ENCODE measurements around the gene TBPL1. TPM values are rescaled to one million over a fixed set of nuclear protein-coding genes. Genes with fewer than 3 reads are reported as not detected.

Gene TBPL1
- total and polyA plus RNA-seq, 12 donors: 5.1 to 21.0 (median 16.8) TPM

GRCh38 chr6:133916650-133917151 lies 36.3 kb upstream of the TBPL1 start:
- Histone ChIP-seq H3K36me3 (replicated peaks in 1 of 2) (no peaks in the 10 kb centered on the region), H3K4me1 (replicated peaks in 1 of 2) (no peaks in the 10 kb centered on the region), H3K27ac (no peak overlapping the region), H3K27me3 (no peaks in the 10 kb centered on the region), H3K4me3 (no peak overlapping the region), H3K9me3 (replicated peaks in 1 of 3) (no peaks in the 10 kb centered on the region)
- intact Hi-C loops (cut with DNase I): loop anchor here (5.0 to 10.0 kb wide), 2 partner anchors 349 to 352 kb away; no protein-coding TSS in a partner anchor
- TF ChIP-seq CTCF (IDR thresholded peaks at IDR 0.05) (peak; percentile 66 to 88 (median 78)), POLR2A (IDR thresholded peaks at IDR 0.05) (no peak)
- peak; percentile 73 to 94 (median 88) for DNase-seq
- WGBS, 4 donors: 6 to 14% (median 10%) methylated on average over 8 of the region's 8 CpGs

- no peak for TF ChIP-seq CTCF (IDR thresholded peaks at IDR 0.05)
- no peak for TF ChIP-seq POLR2A (IDR thresholded peaks at IDR 0.05)
- no peaks in the 10 kb centered on the region for H3K36me3 ChIP-seq (replicated peaks in 1 of 2)
- intact Hi-C loops (cut with DNase I): loop anchor here (5.0 to 10.0 kb wide), 2 partner anchors 350 to 353 kb away; no protein-coding TSS in a partner anchor
- H3K4me1 ChIP-seq (replicated peaks in 1 of 2): no peaks in the 10 kb centered on the region
- H3K27me3 ChIP-seq: no peaks in the 10 kb centered on the region
- no peak for DNase-seq
- H3K4me3 ChIP-seq: no peak overlapping the region
- H3K9me3 ChIP-seq (replicated peaks in 1 of 3): no peaks in the 10 kb centered on the region
- WGBS, 4 donors: 75 to 84% (median 79%) methylated on average over 4 of the region's 4 CpGs
- H3K27ac ChIP-seq: no peak overlapping the region
These were observed 35.2 kb upstream of the TBPL1 start for GRCh38 chr6:133917781-133918180.

- 46 to 64% (median 52%) methylated on average over 2 of the region's 2 CpGs for WGBS, 4 donors
- Histone ChIP-seq H3K27ac (no peak overlapping the region), H3K4me1 (replicated peaks in 1 of 2) (no peaks in the 10 kb centered on the region), H3K36me3 (replicated peaks in 1 of 2) (no peaks in the 10 kb centered on the region), H3K9me3 (replicated peaks in 1 of 3) (no peaks in the 10 kb centered on the region), H3K4me3 (no peak overlapping the region), H3K27me3 (no peaks in the 10 kb centered on the region)
- intact Hi-C loops (cut with DNase I): loop anchor here (5.0 to 10.0 kb wide), 2 partner anchors 351 to 354 kb away; no protein-coding TSS in a partner anchor
- no peak for DNase-seq
- TF ChIP-seq POLR2A (IDR thresholded peaks at IDR 0.05) (no peak), CTCF (IDR thresholded peaks at IDR 0.05) (no peak)
These were observed 34.7 kb upstream of the TBPL1 start for GRCh38 chr6:133918208-133918930.

GRCh38 chr6:133919362-133919761 lies 33.7 kb upstream of the TBPL1 start:
- no peak for DNase-seq
- H3K4me3 ChIP-seq: no peak overlapping the region
- no peaks in the 10 kb centered on the region for H3K27me3 ChIP-seq
- H3K36me3 ChIP-seq (replicated peaks in 1 of 2): no peaks in the 10 kb centered on the region
- no peak for TF ChIP-seq POLR2A (IDR thresholded peaks at IDR 0.05)
- TF ChIP-seq CTCF (IDR thresholded peaks at IDR 0.05): no peak
- no peak overlapping the region for H3K27ac ChIP-seq
- H3K4me1 ChIP-seq (replicated peaks in 1 of 2): no peaks in the 10 kb centered on the region
- intact Hi-C loops (cut with DNase I): loop anchor here (5.0 to 10.0 kb wide), 2 partner anchors 352 to 355 kb away; no protein-coding TSS in a partner anchor
- 67 to 75% (median 71%) methylated on average over 5 of the region's 5 CpGs for WGBS, 4 donors
- no peaks in the 10 kb centered on the region for H3K9me3 ChIP-seq (replicated peaks in 1 of 3)

All from adrenal gland (tissue), 12 donors.